ENCODE results near the gene C19orf25. TPM values are rescaled to one million over a fixed set of nuclear protein-coding genes. Genes with fewer than 3 reads are reported as not detected.

Gene C19orf25
- polyA plus RNA-seq: 1.2 and 1.5 TPM in 2 replicates

DNA sequence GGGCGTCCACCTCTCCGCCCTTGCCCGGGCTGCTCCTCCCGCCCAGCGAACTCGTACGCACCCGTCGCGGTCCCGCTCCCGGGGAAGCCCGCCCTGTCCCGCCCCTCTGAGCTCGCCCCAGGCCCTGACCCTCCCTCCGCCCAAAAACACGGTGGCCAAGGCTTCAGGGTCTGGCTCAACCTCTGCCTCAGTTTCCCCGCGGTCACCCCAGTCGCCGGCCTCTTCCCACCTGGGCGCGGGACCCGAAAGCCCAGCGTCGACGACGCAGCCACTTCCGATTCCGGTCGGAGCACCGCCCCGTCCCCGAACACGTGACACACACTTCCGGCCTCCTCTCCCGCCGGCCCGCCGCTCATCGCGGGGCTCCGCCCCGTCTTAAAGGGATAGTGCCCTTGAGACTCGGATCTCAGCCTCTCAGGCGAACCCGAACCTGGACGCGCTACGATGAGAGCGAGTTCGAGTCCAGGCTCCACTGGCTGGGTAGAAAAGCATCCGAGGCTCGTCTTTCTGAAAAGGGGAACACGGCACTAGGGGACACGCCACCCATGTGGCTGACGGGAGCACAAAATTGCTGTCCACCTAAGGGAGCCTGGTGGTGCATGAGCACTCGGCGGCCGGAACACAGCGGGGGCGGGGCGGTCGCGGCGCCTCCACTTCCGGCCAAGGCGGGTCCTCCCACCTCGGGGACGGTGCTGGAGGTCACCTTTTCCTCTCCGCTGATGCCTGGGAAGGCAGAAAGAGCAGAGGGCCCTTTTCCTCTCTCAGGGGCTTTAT, at the start of gene C19orf25:
Gene C19orf25 (minus strand): TSS at position 282 of the 774 bp plus-strand sequence. CDS start 312 bp downstream, outside the sequence.

DNA sequence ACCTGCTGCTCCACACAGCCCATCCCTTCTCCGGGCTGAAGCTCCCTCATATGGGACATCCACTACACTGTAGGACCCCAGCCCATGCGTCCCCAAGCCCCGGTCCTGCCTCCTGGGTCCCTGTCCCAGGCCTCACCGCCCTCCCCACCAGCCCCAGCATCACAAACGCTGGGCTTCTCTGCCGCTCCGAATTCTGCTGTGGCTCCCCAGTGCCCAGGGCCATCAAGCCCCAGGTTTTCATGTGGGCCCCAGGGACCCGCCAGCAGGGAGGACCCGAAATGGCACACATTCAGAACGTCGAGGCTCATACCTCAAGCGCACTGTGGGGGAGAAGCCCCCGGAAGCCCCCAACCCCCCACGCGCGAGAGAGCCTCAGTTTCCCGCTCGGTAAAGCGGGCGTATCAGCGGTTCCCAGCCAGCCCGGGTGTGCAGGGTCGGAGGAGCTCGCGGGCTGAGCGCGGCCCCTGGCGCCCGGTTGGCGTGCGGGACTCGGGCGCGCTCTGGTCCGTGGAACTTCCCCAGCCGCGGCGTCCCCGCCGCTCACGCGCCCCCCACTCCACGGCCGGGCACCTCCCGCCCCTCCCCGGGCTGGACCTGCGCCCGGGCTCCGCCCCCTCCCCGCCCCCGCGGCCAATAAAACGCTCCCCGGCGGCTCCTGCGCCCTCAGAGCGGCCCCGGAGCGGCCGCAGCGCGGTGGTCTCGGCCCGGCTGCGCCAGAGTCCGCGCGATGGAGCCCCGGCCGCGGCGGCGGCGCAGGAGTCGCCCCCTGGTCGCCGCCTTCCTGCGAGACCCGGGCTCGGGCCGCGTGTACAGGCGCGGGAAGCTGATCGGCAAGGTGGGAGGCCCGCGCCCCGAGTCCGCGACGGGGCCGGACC, 44.6 kb upstream of the C19orf25 start, which contains the start of gene PLK5:
Gene PLK5 (plus strand): TSS at position 666 of the 875 bp plus-strand sequence. CDS start 2,920 bp downstream, outside the sequence.

DNA sequence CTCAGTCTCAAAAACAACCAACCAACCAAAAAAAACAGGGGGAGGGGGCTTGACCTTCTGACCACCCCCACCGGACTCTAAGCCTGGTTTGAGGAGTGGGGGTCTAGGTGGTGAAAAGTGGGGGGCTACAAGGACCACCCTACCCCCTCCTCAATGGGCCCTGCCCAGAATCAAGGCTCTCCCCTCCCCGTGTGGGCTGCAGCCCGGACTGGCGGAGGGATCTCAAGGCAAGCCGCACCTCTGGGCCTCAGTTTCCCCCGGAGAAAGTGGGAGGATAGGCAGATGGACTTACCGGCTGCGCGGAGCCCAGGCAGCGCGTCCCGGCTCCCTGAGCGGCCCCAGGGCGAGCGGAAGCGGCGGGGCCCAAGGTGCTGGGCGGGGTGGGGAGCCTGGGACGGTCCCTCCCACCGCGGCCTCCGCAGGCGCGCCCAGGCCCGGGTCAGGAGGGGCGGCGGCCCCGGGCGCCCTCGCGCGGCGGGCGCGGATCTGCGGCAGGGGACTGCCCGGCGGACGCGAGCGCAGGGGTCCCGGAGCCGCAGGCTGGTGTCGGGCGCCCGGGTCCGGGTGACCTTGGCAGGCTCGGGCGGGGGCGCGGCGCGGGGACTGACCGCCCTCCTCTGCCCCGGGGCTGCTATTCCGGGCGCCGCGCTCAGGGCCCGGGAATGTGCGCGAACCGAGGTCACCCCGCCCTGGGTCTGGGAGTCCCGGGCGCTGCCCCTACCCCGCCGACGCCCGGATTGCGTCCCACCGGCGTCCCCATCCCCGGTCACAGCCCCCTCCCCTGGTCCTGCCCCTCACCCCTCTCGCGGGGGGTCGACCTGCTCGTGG, 33.9 kb upstream of the C19orf25 start, which contains the start of gene ADAMTSL5:
Gene ADAMTSL5 (minus strand): TSS at position 349 of the 828 bp plus-strand sequence. CDS start 2,076 bp downstream, outside the sequence.

DNA sequence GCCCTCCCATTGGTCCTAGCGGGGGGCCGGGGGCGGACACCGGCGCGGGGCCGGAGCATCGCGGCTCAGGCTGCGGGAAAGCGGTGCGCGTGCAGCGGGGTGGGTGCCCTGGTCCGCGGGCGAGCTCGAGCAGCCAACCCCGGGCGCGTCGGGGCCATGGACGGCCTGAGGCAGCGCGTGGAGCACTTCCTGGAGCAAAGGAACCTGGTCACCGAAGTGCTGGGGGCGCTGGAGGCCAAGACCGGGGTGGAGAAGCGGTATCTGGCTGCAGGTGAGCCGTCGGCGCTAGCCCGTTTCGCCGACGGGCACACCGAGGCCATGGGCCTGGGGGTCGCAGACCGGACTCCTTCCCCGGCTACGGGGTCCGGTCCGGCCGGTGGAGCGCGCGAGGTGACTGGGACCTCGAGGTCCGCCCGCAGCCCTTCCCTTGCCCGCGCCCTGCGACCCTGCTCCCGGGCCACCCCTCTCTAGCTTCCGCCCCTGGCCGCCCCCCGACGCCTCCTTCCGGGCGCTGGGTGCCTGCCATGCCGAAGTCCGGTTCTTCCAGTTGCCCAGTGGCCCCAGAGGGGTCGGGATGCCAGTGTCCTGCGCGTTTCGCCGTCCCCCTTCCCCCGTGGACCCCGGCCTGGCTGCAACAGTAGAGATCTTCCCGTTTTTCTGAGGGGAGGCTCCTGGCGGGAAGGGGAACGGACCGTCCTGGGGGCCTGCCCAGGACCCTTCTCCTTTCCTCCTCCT, 12.3 kb upstream of the C19orf25 start, which contains the start of gene REEP6:
Gene REEP6 (plus strand): TSS at position 68 of the 735 bp plus-strand sequence. CDS start 89 bp downstream, at position 157.

DNA sequence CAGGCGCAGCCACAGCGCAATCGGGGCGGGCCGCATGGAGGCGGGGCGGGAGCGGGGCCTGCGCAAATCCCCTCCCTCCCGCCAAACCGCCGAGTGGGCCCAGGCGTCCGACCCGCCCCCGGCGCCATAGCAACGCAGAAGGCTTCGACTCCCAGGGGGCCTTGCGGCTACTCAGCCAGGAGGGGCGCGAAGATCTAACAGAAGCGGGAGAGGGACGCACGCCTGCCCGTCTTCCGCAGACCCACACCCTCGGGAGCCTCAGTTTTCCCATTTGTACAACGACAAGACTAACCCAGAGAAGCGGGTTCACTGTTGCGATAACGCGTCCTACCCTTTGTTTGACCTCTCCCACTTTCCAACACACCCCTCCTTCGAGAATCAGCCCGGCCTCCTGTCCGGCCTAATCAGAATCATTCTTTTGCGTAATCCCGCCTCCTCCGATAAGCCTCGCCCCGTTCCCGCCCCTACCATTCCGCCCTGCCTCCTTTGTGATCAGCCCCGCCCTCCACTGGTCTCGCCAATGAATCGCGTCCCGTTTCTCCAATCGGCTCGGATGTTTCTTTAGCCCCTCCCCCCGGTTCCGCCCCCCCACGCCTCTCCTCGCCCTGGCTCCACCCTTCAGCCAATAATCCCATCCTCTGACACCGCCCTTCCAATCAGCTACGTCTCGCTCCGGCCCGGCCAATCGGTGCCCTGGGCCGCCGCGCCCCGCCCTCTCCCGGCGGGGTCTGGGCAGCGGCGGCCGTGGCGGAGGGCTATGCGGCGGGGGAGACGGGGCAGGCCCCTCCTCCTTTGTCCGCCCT, 11.5 kb upstream of the C19orf25 start, which contains the start of gene PCSK4:
Gene PCSK4 (minus strand): TSS at position 40 of the 803 bp plus-strand sequence. CDS start 4 bp downstream, at position 36.

DNA sequence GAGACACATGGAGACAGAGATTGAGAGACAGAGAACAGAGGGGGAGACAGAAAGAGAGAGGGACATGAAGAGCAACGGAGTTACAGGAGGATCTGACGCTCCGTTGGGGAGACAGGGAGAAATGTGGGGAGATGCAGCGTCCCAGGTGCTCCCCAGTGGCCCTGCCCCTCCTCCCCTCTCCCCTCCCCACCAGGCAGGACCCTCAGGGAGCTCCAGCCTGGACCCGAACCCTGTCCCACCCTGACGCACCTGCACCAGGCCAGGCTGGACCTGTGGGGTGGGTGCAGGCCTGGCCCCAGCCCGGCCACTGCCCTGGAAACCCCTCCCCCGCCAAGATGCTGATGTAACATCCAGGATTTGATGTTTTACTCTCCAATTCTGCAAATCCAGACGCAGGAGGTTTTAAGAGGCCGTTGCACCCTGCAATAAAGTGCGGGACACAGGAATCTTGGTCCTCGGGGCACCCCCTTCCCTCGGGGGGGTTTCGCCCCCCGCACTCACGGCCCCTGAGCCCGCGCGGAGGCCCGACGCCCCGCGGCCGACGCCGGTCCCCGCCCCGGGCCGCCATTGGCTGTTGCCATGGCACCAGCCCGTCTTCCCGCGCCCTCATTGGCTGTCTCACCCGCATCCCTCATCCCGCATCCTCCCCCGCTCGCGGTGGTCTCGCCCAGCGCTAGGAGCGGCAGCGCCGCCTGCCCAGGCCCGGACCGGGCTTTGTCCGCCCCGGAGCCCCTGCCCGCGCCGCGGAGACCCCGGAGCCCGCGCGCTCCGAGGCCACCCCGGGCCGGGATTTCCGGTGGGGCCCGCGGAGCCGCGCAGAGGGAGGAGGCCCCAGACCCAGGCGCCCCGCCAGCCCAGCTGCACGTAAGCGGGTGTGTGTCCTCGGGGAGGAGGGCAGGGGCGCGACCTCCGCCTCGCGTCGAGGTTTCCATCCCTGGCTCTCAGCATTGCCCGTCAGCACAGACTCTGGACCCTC, 29.3 kb downstream of the C19orf25 start, which contains the start of gene APC2:
Gene APC2 (plus strand): TSS at position 655 of the 976 bp plus-strand sequence. CDS start 2,881 bp downstream, outside the sequence.

DNA sequence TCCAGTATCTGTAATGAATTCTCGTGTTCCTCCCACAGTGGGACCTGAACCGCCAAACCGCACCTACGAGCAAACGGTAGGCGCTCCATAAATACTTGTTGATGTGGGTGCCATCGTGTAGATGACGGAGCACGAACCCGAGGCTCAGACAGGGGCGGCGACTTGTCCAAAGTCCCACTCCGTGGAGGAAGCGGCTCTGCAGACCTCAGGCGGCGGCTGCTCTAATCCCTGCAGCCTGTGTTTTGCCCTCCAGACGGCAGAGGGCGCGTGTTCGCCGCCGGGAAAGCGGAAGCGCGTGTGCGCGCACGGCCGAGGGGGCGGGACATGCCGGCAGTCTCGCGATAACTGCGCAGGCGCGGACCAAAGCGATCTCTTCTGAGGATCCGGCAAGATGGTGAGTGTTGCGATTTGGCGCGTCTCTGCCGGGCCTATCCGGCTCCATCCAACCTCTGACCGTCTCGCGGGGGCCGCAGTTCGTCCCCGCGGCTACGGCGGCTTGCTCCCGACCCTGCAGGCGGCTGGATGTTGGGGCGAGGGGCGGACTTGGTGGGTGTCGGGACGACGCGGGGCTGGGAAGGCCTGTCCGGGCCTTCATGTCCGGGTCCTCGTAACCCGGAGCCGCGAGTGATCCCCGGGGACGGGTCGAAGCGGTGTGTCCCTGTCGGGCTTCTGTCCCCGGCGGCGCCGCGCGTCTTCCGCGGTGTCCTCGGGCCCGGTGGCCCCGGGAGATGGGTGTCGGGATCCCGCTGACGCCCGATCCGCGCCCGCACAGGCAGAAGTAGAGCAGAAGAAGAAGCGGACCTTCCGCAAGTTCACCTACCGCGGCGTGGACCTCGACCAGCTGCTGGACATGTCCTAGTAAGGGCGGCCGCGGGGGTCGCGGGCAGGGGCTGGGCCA, 40.7 kb downstream of the C19orf25 start, which contains the start of gene RPS15:
Gene RPS15 (plus strand): TSS at position 362 of the 898 bp plus-strand sequence. CDS start 30 bp downstream, at position 392.

Other genes with a start within 250 kb of the C19orf25 start
- gene CBARP, start 241.2 kb downstream of the C19orf25 start, polyA plus RNA-seq: 0.25 and 0.26 TPM in 2 replicates
- 71.5 and 78.2 TPM in 2 replicates for gene ATP5F1D, start 237.5 kb downstream of the C19orf25 start, polyA plus RNA-seq
- gene MIDN, start 230.6 kb downstream of the C19orf25 start, polyA plus RNA-seq: 0.46 and 1.2 TPM in 2 replicates
- gene CIRBP, start 209.9 kb downstream of the C19orf25 start, polyA plus RNA-seq: 80.6 and 81.4 TPM in 2 replicates
- 7.3 and 10.2 TPM in 2 replicates for gene FAM174C, start 203.7 kb downstream of the C19orf25 start, polyA plus RNA-seq
- not detected in 2 replicates for gene EFNA2, start 193.3 kb downstream of the C19orf25 start, polyA plus RNA-seq
- gene NDUFS7, start 95.3 kb downstream of the C19orf25 start, polyA plus RNA-seq: 41.5 and 71.7 TPM in 2 replicates
- 9.0 TPM in 2 replicates for gene GAMT, start 77.7 kb downstream of the C19orf25 start, polyA plus RNA-seq
- gene DAZAP1, start 71.6 kb downstream of the C19orf25 start, polyA plus RNA-seq: 4.6 and 5.4 TPM in 2 replicates
- gene RPS15, start 40.8 kb downstream of the C19orf25 start, polyA plus RNA-seq: 661 and 694 TPM in 2 replicates
- 0.60 and 1.2 TPM in 2 replicates for gene APC2, start 29.1 kb downstream of the C19orf25 start, polyA plus RNA-seq
- gene PCSK4, start 11.1 kb upstream of the C19orf25 start, polyA plus RNA-seq: not detected in 2 replicates
- 2.2 and 3.7 TPM in 2 replicates for gene REEP6, start 12.0 kb upstream of the C19orf25 start, polyA plus RNA-seq
- not detected in 2 replicates for gene ADAMTSL5, start 33.8 kb upstream of the C19orf25 start, polyA plus RNA-seq
- 0.23 TPM in 1 of 2 replicates, not detected in the other for gene PLK5, start 44.9 kb upstream of the C19orf25 start, polyA plus RNA-seq
- 1.6 and 2.2 TPM in 2 replicates for gene MEX3D, start 89.1 kb upstream of the C19orf25 start, polyA plus RNA-seq
- gene MBD3, start 113.7 kb upstream of the C19orf25 start, polyA plus RNA-seq: 0.87 and 1.4 TPM in 2 replicates
- 639 and 706 TPM in 2 replicates for gene UQCR11, start 126.2 kb upstream of the C19orf25 start, polyA plus RNA-seq
- 0.24 and 0.73 TPM in 2 replicates for gene TCF3, start 173.4 kb upstream of the C19orf25 start, polyA plus RNA-seq